GM12878 (cell line): ENCODE data around the gene TEX264. TPM values are rescaled to one million over a fixed set of nuclear protein-coding genes. Genes with fewer than 3 reads are reported as not detected.
A peak's percentile ranks its signal among the peaks of the same experiment; 100 is the strongest.

Experiments used
- ATAC-seq: fragments of 200-7000 bp; cut with Tn5 transposase; 3 replicates; pipeline ENCODE4 v1.9.1; 2020; ENCODE audit warnings: mild to moderate bottlenecking, moderate library complexity
- BruUV-seq: library from RNA; stranded (reverse); fragments of 400-500 nt; replicated peaks from 2 replicates; lab custom pipeline; 2021; lab: Mats Ljungman, UMichigan
- CTCF ChIA-PET: fragments of 300-600 bp; sonication (Branson Sonifier 250); formaldehyde crosslinking; extraction: SDS; loops from one replicate; lab custom pipeline; 2021; ENCODE audit warnings: inconsistent platforms; lab: Yijun Ruan, JAX
- POLR2A ChIA-PET: fragments of 350-600 bp; formaldehyde crosslinking; extraction: SDS; loops from one replicate; lab custom pipeline; 2021; ENCODE audit warnings: inconsistent platforms; lab: Charles Lee
- RAD21 ChIA-PET: fragments of 300-600 bp; sonication (Branson Sonifier 250); formaldehyde crosslinking; loops from one replicate; lab custom pipeline; 2023; ENCODE audit warnings: antibody characterized with exemption; ENCODE audit not compliant: unreplicated experiment; lab: Charles Lee
- SMC1A ChIA-PET: fragments of 300-600 bp; sonication (Branson Sonifier 250); formaldehyde crosslinking; loops from one replicate; lab custom pipeline; 2023; ENCODE audit not compliant: unreplicated experiment, uncharacterized antibody; lab: Charles Lee
- DNase-seq: peaks from one replicate; pipeline ENCODE4 v3.0.0-alpha.2; 2011; ENCODE audit warnings: low read depth, low spot score
- FAIRE-seq: peaks from 3 replicates; lab custom pipeline; 2011; peaks lifted over from hg19 to GRCh38; lab: Jason Lieb, UNC
- H2AFZ ChIP-seq: 2 replicates; pipeline ENCODE4 v1.6.0; 2011; ENCODE audit warnings: low read depth, low read length, control low read depth; ENCODE audit not compliant: control insufficient read depth
- H3K27ac ChIP-seq: 2 replicates; pipeline ENCODE4 v1.5.1; 2011; ENCODE audit warnings: control low read depth; ENCODE audit not compliant: control insufficient read depth, insufficient read depth
- H3K27me3 ChIP-seq, 2 experiments: replicated peaks in 1 of 2; 2 replicates each; pipeline versions ENCODE4 v1.6.0 to v1.6.1; 2011; ENCODE audit warnings: low read length in 1 of 2; ENCODE audit not compliant: control insufficient read depth in 2 of 2, insufficient read depth in 2 of 2
- H3K36me3 ChIP-seq, 2 experiments: 2 replicates each; pipeline ENCODE4 v1.5.1; 2011; ENCODE audit warnings: low read length in 1 of 2; ENCODE audit not compliant: control insufficient read depth in 2 of 2, insufficient read depth in 2 of 2
- H3K4me1 ChIP-seq: 2 replicates; pipeline ENCODE4 v1.6.1; 2011; ENCODE audit warnings: mild to moderate bottlenecking, low read length, moderate library complexity, mixed read lengths; ENCODE audit not compliant: control insufficient read depth, insufficient read depth
- H3K4me2 ChIP-seq: 2 replicates; pipeline ENCODE4 v1.6.0; 2011; ENCODE audit warnings: control low read depth; ENCODE audit not compliant: control insufficient read depth, insufficient read depth
- H3K4me3 ChIP-seq: fragments of 200-600 bp; sonication (generic); 2 replicates; pipeline ENCODE4 v1.5.1; 2016
- H3K79me2 ChIP-seq: 2 replicates; pipeline ENCODE4 v1.6.0; 2011; ENCODE audit warnings: low read length; ENCODE audit not compliant: control insufficient read depth, insufficient read depth
- H3K9ac ChIP-seq: 2 replicates; pipeline ENCODE4 v1.8.0; 2011; ENCODE audit warnings: low read length, control low read depth, mixed read lengths; ENCODE audit not compliant: control insufficient read depth, insufficient read depth
- H3K9me3 ChIP-seq: replicated peaks from 3 replicates; pipeline ENCODE4 v1.5.1; 2011; ENCODE audit warnings: mild to moderate bottlenecking, low read length; ENCODE audit not compliant: control insufficient read depth, insufficient read depth
- H4K20me1 ChIP-seq: 2 replicates; pipeline ENCODE4 v1.6.0; 2011; ENCODE audit not compliant: control insufficient read depth, insufficient read depth
- BCL11A ChIP-seq: IDR thresholded peaks from 2 replicates; pipeline ENCODE4 v1.6.1; 2011; ENCODE audit warnings: low read depth, low read length
- IRF4 ChIP-seq: IDR thresholded peaks from 2 replicates; pipeline ENCODE4 v1.6.1; 2011; ENCODE audit warnings: low read depth, low read length
- KLF5 ChIP-seq: fragments of 450-650 bp; IDR thresholded peaks from 2 replicates; pipeline ENCODE4 v1.6.1; 2014; ENCODE audit warnings: mild to moderate bottlenecking; ENCODE audit not compliant: partially characterized antibody
- MTA3 ChIP-seq: IDR thresholded peaks from 2 replicates; pipeline ENCODE4 v1.6.1; 2012; ENCODE audit warnings: low read length, inconsistent platforms, borderline replicate concordance
- MXI1 ChIP-seq: fragments of 150-350 bp; IDR thresholded peaks from 2 replicates; pipeline ENCODE4 v1.6.1; 2011; ENCODE audit warnings: low read depth, mild to moderate bottlenecking, inconsistent platforms, low read length, improper control_type of control experiment
- MYC ChIP-seq: IDR thresholded peaks from 2 replicates; pipeline ENCODE4 v1.6.1; 2011; ENCODE audit warnings: mild to moderate bottlenecking, low read length, moderate library complexity, inconsistent platforms; ENCODE audit not compliant: insufficient read depth, insufficient replicate concordance, insufficient read length, severe bottlenecking
- NR2F1 ChIP-seq: fragments of 450-650 bp; conservative IDR thresholded peaks from 2 replicates; pipeline ENCODE4 v1.6.1; 2017; ENCODE audit warnings: mild to moderate bottlenecking
- POU2F2 ChIP-seq: IDR thresholded peaks from 3 replicates; pipeline ENCODE4 v1.6.1; 2011; ENCODE audit warnings: low read depth, mild to moderate bottlenecking, low read length, borderline replicate concordance
- RELA ChIP-seq: fragments of 450-650 bp; IDR thresholded peaks from 2 replicates; pipeline ENCODE4 v1.8.0; 2014; ENCODE audit warnings: borderline replicate concordance; ENCODE audit not compliant: partially characterized antibody
- RUNX3 ChIP-seq: IDR thresholded peaks from 2 replicates; pipeline ENCODE4 v1.6.1; 2012; ENCODE audit warnings: low read length, inconsistent platforms
- SIN3A ChIP-seq: IDR thresholded peaks from 2 replicates; pipeline ENCODE4 v1.6.1; 2012; ENCODE audit warnings: low read depth, low read length, improper control_type of control experiment
- SMAD1 ChIP-seq: fragments of 450-650 bp; IDR thresholded peaks from 2 replicates; pipeline ENCODE4 v1.6.1; 2018; ENCODE audit warnings: mild to moderate bottlenecking, low read depth; ENCODE audit not compliant: partially characterized antibody
- STAT1 ChIP-seq: fragments of 450-650 bp; conservative IDR thresholded peaks from 2 replicates; pipeline ENCODE4 v1.6.1; 2014; ENCODE audit warnings: antibody characterized with exemption, mild to moderate bottlenecking
- ZBTB33 ChIP-seq: fragments of 450-650 bp; IDR thresholded peaks from 2 replicates; pipeline ENCODE4 v1.6.1; 2017; ENCODE audit warnings: mild to moderate bottlenecking
- ZZZ3 ChIP-seq: IDR thresholded peaks from 2 replicates; pipeline ENCODE4 v1.6.1; 2011; ENCODE audit warnings: low read depth; ENCODE audit not compliant: control insufficient read depth, insufficient read length
- WGBS: methylation state at CpG from one replicate; pipeline ENCODE4 v1.1.6; 2016; ENCODE audit warnings: low lambda C conversion rate; ENCODE audit not compliant: insufficient replicate concordance, insufficient coverage; ENCODE audit errors: missing lambda C conversion rate; 5-methylcytosine and 5-hydroxymethylcytosine counted together
- in situ Hi-C: fragments of 300-500 bp; cut with MboI; formaldehyde crosslinking; loops from 9 replicates; pipeline ENCODE4 v1.14.3; 2018; ENCODE audit warnings: mixed read lengths
- intact Hi-C: fragments of 100-400 bp; cut with micrococcal nuclease; formaldehyde crosslinking; loops from one replicate; pipeline ENCODE4 v1.14.2; 2022; ENCODE audit not compliant: unreplicated experiment
- polyA plus RNA-seq, 11 experiments: library from polyadenylated mRNA; depleted of rRNA in 4 of 11; unstranded in 6 of 11; stranded (reverse) in 5 of 11; fragments of >200 nt; fragmentation: Nextera tagmentation in 4 of 11; fragmentation: Illumina TruSeq in 1 of 11; extraction: Ambion mirVana in 4 of 11; extraction: Trizol in 1 of 11; gene quantifications; 1 replicate in 1 of 11; 2 replicates in 10 of 11; pipeline versions ENCODE4 v1.2.1 to v1.2.3, GENCODE V29; 2011 to 2016; ENCODE audit warnings: inconsistent platforms in 2 of 11, missing spikeins in 2 of 11, low read depth in 1 of 11
- total RNA-seq, 4 experiments: library from RNA; depleted of rRNA in 3 of 4; stranded (reverse); fragments of >200 nt in 3 of 4; fragmentation: Illumina TruSeq in 1 of 4; extraction: Trizol in 1 of 4; gene quantifications; 2 replicates each; pipeline versions ENCODE4 v1.2.1 to v1.2.3, GENCODE V29; 2013 to 2021
- TF ChIP-seq, protein P1 (sequence below): fragments of 450-650 bp; IDR thresholded peaks from 2 replicates; pipeline ENCODE4 v1.6.1; 2014; ENCODE audit warnings: mild to moderate bottlenecking

Gene TEX264
- total and polyA plus RNA-seq, 10 of the 15 experiments (the other 5 are each of a cell fraction or from before 2014, with no cell fraction given), result 3.6 to 63.0 (median 52.4) TPM

DNA sequence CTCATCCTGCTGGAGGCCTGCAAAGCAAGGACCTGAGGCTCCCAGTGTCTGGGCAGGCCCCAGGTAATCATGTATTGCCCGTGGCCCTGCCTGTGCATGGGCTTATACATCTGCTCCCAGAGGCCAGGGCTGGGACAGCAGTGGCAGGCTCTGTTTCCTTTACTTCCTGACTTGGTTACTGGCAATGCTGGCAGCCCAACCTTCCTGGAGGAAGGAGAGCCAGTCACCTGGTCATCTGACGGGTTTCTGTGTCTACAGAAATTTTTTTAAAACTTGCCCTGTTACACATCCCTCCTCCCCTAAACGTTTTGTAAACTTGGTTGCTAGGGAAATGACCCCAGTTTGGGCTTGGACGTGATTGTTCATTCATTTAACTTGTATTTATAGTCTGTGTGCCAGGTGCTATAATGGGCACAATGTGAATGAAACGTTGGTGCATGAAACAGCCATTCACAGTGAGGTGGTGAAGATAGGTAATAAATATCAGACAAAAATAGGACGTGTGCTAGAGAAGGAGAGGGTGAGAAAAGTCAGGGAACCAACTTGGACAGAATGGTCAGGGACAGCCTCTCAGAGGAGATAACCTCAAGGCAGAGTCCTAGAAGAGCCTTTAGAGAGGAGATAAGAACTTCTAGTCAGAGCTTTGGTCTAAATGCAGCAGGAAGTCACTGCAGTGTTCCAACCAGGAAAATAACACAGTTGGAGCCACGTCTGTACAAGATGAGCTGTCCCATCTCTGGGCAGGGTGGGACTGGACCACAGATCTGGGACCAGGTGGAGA lies 14.1 kb downstream of the TEX264 start:
- H3K9ac ChIP-seq, result no peak overlapping the region
- FAIRE-seq (no peak), DNase-seq (no peak), ATAC-seq (no peak)
- POLR2A ChIA-PET, result interaction anchor here (1.8 kb wide), 1 partner anchor 185 kb away, joined by 20 read pairs; the partner anchor contains the start of gene DCAF1
- 58% methylated on average over 7 of the region's 7 CpGs for WGBS
- H3K79me2 ChIP-seq, result peaks cover 9% of the 10 kb centered on the region
- in situ Hi-C loops (loop anchor here (5.0 to 25.0 kb wide), 3 partner anchors 183 to 1073 kb away; partner anchors contain the start of genes CISH, DCAF1, MANF and MAPKAPK3), intact Hi-C loops (loop anchor here (5.0 kb wide), 1 partner anchor 1068 kb away; the partner anchor contains the start of gene MAPKAPK3)
- no peaks in the 10 kb centered on the region for H3K27me3 ChIP-seq
- no peak overlapping the region for H3K4me3 ChIP-seq
- H4K20me1 ChIP-seq, result no peaks in the 10 kb centered on the region
- SMC1A ChIA-PET, result interaction anchor here (1.2 to 4.1 kb wide), 2 partner anchors 15 to 183 kb away, joined by 3 to 12 read pairs; no protein-coding TSS in a partner anchor
- CTCF ChIA-PET, result interaction anchor here (0.7 to 11.7 kb wide), 4 partner anchors 14 to 289 kb away, joined by 3 to 243 read pairs (median 120); partner anchors contain the start of genes ABHD14B, DCAF1 and TEX264
- TSS peak; percentile 31 for BruUV-seq
- H3K9me3 ChIP-seq, result no peaks in the 10 kb centered on the region
- peaks cover 22 to 41% of the 10 kb centered on the region in 2 experiments for H3K36me3 ChIP-seq
- no peak overlapping the region for H2AFZ ChIP-seq
- 0 out of 2 replicates have a peak overlapping the region, but pooled peaks have one; percentile 81 for H3K27ac ChIP-seq
- H3K4me1 ChIP-seq, result peaks cover 38% of the 10 kb centered on the region
- RAD21 ChIA-PET, result interaction anchor here (1.2 to 6.4 kb wide), 4 partner anchors 13 to 184 kb away, joined by 3 to 182 read pairs (median 8); partner anchors contain the start of gene DCAF1
- no peak overlapping the region for H3K4me2 ChIP-seq
- TF ChIP-seq SMAD1 (no peak), NR2F1 (no peak), STAT1 (no peak), ZBTB33 (no peak), IRF4 (no peak), SIN3A (no peak), POU2F2 (no peak), RUNX3 (no peak), MYC (no peak), BCL11A (no peak), MTA3 (no peak), MXI1 (no peak), ZZZ3 (no peak), KLF5 (no peak), RELA (no peak)
- TF ChIP-seq, protein P1, sequence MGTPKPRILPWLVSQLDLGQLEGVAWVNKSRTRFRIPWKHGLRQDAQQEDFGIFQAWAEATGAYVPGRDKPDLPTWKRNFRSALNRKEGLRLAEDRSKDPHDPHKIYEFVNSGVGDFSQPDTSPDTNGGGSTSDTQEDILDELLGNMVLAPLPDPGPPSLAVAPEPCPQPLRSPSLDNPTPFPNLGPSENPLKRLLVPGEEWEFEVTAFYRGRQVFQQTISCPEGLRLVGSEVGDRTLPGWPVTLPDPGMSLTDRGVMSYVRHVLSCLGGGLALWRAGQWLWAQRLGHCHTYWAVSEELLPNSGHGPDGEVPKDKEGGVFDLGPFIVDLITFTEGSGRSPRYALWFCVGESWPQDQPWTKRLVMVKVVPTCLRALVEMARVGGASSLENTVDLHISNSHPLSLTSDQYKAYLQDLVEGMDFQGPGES, result no peak
